T-helper 22 cell (primary cell): ENCODE data around the gene TEX29.

Experiments used
- DNase-seq: peaks from one replicate; pipeline ENCODE4 v3.0.0-alpha.2; 2020; ENCODE audit warnings: low read depth

TEX29 gene

GRCh38 chr13:111319998-111320911, at the start of gene TEX29:
TSS of gene TEX29 (plus strand) at chr13:111320642. CDS start at chr13:111320891, 249 bp downstream.
- no peak for DNase-seq

DNA sequence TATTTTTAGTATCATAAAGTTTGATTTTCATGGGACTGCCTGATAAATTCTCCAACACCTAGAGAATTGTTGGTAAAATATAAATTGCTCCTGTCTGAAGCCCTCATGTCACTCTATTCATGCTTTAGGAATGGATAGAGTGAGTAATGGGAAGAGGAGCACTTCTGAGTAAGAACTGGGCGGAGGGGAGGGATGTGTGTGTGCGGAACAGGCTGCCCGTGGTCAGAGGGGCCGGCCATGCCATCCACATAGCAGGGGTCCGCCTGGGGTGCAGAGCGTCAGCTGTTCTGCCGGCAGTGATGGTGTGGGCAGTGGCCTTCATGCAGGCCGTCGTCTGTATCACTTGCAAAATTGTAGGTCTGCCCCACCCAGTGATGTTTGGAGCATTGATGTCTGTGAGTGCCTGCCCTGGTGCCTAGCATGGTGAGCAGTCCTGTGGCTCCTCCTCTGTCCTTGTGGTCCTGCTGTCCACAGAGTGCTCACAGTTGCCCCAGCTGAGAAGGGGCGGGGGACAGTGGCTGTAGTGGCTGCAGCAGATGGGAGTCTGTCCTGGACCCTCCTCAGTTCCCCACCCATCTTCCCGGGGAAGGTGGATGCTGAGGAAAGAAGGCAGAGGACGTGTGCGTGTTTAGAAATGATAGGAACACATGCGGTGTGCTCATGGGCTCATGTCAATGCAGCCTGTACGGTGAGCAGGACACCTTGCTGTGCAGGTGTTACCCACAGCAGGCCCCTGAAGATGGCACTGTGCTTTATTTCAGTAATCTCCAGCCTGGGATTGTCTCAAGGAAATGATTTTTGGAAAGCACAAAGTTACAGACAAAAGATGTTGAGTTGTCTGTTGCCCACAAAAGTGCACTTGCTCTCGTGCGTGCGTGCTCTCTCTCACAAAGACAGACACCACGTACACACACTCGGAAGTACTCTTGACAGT, 49.4 kb upstream of the TEX29 start:
- no peak for DNase-seq

- DNase-seq, result no peak
Observed at GRCh38 chr13:111272117-111272516, 48.3 kb upstream of the TEX29 start.

GRCh38 chr13:111275382-111275781, 45.1 kb upstream of the TEX29 start:
- no peak for DNase-seq

- DNase-seq, result no peak
Observed at GRCh38 chr13:111275995-111276618, 44.3 kb upstream of the TEX29 start.

GRCh38 chr13:111278258-111278657, 42.2 kb upstream of the TEX29 start:
- no peak for DNase-seq

- DNase-seq, result no peak
Observed at GRCh38 chr13:111278743-111279652, 41.4 kb upstream of the TEX29 start.

DNA sequence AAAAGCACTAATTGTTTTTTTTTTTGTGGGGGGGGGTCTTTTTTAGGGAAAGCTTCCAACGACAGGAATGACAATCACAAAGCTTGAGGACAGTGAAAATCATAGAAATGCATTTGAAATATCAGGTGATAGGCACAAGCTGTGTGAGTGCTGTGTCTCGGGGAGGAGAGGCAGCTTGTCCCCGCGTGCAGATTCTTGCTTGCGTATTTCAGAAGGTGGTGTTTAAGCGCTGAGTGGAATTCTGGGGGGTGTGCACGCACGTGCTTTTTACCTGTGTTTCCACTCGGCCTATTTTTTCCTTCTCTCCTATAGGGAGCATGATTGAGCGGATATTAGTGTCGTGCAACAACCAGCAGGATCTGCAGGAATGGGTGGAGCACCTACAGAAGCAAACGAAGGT, 40.2 kb upstream of the TEX29 start:
- no peak for DNase-seq

DNA sequence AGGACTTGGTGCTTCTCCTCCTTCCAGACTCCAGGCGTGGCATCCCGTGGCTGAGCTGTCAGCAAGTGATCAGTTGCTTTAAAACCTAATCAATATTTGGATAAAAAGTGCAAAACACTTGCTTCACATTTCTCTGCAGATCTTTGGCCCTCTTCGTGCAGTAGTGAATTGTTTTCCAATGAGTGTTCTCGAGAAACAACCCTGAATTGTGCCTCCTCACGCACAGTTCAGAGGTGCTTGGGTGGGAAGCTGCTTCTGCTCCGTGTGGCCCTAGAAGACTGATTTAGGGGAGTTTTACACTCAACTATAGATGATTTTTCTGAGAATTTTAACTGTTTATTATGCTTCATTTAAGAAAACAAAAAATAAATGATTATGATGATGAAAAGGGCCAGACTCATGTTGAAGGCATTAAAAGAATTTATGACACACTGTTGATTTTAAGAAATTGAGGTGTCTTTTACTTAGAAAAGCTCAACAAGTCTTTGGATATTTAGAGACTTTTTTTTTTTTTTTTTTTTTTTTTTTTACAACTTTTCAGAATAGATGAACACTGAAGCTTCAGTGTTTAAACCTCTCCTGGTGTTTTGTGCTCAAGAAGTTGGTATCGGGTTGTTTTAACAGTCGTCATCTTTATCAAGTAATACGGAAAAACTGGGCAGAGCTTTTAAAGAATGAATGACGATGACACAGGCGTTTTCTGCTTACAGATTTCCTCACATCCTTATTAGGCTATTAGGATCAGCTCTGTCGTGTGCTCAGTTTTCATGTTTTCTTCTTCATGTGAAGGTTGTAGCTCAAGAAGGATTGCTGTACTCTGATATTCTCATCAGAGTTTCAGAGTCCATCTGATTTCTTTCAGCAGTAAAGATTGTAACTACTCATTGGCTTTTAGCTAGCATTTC, 39.5 kb upstream of the TEX29 start:
- no peak for DNase-seq

- DNase-seq, result no peak
Observed at GRCh38 chr13:111281751-111282311, 38.6 kb upstream of the TEX29 start.

- no peak for DNase-seq
Observed at GRCh38 chr13:111282425-111282824, 38.0 kb upstream of the TEX29 start.

- DNase-seq, result no peak
Observed at GRCh38 chr13:111282997-111283396, 37.4 kb upstream of the TEX29 start.

DNA sequence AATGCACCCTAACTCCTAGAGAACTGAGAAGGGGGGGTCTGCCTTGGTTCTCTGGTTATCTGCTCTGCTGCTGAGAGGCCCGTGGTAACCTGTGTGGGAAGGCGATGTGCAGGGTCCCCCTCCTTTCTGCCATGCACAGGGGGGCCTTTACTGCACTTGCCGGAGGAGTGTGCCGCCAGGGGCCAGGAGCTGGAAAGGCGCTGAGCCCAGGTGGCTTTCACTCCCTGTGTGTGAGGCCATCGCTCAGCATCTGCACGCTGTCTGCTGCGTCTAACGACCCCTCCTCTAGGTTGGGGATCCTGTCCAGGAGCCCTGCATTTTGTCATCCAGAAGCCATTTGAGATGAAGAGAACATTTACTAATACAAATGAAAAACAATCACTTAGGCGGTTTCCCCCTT, 37.0 kb upstream of the TEX29 start:
- no peak for DNase-seq

DNA sequence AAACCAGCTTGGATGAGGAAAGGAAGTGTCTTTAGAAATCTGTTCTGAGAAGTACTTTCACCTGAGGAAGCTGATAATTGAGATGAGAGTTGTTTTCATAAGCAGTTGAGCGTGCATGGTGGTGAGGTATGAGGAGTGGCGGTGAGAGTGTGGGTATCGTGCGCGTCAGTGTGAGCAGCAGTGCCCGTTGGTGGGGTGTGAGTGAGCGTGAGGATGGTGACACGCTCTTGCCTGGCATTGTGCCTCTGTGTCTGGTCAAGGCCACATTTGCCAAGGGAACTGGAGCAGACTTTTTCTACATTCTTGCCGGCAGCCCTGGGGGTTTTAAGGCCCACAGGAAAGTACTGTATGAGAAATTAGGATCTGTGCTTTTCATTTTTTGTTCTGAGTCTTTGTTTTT, 36.5 kb upstream of the TEX29 start:
- no peak for DNase-seq

DNA sequence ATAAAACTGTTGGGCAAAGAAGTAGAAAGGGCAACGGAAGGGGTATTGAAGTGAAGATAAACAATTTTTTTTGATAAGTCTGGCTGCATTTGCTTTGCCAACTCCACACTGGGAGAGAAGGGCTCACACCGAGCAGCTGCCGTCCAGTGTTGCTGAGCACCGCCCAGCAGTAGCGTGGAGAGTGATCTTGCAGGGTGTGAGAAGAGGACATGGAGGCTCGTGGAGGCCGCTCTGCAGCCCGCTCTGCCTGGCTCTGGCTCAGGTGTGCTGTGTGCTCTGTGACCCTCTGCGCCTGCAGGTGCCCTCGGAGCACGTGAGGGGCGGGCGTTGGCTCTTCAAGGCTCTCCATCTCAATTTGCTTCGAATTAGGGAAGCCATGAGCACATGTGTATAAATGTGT, 35.9 kb upstream of the TEX29 start:
- no peak for DNase-seq

DNA sequence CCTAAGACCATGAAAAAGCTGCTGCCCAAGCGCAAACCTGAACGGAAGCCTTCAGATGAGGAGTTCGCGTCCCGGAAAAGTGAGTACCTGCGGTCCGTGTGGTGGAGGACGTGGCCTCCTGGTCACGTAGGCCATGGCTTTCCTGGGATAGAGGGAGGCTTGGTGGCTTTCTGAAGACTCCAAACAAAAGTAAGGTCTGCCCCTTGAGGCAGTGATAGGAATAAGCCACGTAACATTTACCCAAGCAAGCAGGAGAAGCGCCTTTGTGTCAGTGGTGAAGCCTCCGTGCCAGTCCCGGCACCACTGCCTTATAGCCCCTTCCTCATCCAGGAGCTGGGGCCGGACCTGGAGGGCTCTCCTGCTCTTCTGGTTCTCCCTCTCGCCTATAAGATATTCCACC, 34.3 kb upstream of the TEX29 start:
- DNase-seq, result no peak

GRCh38 chr13:111286749-111287148, 33.7 kb upstream of the TEX29 start:
- no peak for DNase-seq

- DNase-seq, result no peak
Observed at GRCh38 chr13:111287201-111287600, 33.2 kb upstream of the TEX29 start.

- no peak for DNase-seq
Observed at GRCh38 chr13:111288276-111288675, 32.2 kb upstream of the TEX29 start.

DNA sequence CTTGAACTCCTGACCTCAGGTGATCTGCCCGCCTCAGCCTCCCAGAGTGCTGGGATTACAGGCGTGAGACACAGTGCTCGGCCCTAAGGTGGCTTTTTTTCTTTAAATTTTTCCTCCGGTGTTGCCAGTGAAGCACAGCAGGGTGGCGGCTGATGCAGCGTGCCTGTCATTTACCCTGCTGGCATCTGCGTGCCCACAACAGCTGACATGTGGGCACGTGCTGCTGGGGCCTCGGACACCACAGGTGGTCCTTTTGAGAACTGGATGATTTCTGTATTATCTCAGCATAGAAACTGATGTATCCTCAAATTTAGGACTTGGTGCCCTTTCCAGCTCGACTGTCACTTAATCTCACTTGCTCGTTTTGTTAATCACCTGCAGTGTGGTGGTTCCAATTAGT, 31.2 kb upstream of the TEX29 start:
- DNase-seq, result no peak
